NT2/D1 (cell line): ENCODE data around the gene EML3.

Experiments used
- SUZ12 ChIP-seq: IDR thresholded peaks from 2 replicates; pipeline ENCODE4 v1.6.1; 2011; ENCODE audit not compliant: insufficient read length, insufficient read depth; ENCODE audit errors: extremely low read depth
- YY1 ChIP-seq: IDR thresholded peaks from 2 replicates; pipeline ENCODE4 v1.6.1; 2011; ENCODE audit not compliant: insufficient read length, insufficient read depth
- ZNF274 ChIP-seq: IDR thresholded peaks from 2 replicates; pipeline ENCODE4 v1.6.1; 2011; ENCODE audit warnings: mild to moderate bottlenecking, low read depth, low read length

GRCh38 chr11:62614275-62614674 lies 1.7 kb upstream of the EML3 start:
- no peak for TF ChIP-seq YY1
- no peak for TF ChIP-seq SUZ12
- no peak for TF ChIP-seq ZNF274
